Activated CD4-positive, alpha-beta T cell treated with anti-CD3 and anti-CD28 coated beads for 4 hours (primary cell): ENCODE data around the gene ITIH4.

Experiments
- DNase-seq, 2 donors: peaks; one replicate each; pipeline ENCODE4 v3.0.0-alpha.2; 2020

ITIH4 gene

DNA sequence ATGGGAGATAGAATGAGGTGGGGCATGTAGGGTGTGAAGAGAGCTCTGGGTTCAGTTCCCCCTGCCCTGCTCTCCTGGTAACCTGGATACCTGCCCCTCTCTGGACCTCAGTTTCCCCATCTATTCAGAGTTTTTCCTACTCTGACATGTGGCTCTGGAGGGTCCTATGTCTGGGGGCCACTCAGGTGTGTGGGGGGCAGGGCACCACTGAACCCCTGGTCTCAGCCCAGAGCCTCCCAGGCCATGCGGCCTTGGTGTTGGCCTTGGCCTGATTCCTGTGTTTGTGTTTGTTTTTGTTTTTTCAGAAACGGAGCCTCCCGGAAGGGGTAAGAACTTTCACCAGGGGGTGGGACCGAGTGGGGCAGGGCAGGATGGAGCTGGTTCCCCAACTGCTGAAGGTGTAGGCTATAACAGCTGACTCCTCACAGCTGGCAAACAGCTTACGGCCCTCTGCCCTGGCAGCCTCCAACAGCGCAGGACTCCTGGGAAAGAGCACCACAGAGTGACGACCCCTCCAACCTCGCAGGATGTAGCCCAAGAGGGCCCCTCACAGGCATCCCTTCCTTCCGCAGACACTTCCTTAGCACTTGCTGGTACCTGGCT lies 35.1 kb downstream of the ITIH4 start:
- no peak for DNase-seq

DNA sequence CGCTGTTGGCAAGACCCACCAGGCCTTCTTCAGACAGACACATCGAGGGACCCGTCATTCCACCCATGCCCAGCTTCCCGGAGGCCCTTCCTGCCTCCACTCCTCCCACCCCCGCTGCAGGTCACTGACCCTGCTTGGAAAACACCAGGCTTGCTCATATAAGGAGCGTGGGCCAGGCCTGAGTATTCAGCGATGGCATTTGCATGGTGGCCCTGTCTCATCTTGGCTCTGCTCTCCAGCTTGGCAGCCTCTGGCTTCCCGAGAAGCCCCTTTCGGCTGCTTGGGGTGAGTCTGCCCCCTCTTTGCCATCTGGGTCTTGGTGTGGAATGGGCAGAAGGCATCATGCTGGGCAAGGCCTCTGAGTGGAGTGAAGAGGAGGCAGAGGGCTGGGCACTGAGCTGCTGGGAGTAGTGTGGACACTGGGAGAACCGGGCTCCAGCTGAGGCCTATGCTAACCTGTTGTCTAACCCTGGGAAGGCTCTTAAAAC lies 35.8 kb downstream of the ITIH4 start, which contains the start of gene ITIH3:
TSS of gene ITIH3 (plus strand) at position 185 of the 488 bp plus-strand sequence. CDS start at position 193, 8 bp downstream.
- DNase-seq = no peak

DNA sequence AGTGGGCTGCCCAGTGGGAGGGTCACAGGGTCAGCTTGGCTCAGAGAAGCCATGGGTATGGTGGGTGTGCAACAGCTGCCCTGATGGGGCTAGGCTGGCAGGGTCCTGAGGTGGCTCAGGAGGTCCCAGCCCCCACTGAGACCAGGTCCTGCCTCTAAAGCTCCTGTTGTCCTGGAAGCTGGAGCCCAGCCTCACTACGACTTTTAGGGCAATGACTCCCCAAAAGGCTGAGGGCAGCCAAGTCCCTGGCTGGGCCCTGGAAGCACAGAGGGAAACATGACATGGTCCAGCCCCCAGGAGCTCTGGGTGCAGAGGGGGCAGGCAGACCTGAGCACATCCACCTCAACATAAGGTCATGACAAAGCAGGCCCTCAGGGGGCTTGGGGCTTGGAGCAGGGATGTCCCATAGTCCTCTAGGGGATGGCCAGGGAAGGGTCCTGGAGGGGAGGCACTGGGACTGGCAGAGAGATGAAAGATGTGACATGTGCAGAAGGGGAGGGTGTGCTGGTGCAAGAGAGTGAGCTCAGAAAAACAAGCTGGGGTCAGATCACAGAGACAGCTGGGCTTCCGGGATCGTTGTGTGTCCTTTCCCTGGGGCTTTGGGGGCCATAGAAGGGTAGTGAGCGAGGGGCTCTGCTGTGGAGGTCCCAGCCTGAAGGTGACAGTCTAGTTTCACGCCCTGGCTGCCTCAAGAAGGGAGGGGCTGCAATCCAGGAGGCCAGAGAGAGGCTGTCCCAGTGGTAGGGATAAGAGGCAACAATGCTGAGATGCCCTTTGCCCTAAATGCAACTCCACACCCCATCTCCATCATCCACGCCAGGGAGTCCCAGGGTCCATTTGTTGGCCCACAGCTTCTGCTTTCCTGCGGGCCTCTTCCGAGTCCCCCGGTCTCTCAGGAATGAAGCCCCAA lies 36.5 kb downstream of the ITIH4 start:
- no peak for DNase-seq

DNA sequence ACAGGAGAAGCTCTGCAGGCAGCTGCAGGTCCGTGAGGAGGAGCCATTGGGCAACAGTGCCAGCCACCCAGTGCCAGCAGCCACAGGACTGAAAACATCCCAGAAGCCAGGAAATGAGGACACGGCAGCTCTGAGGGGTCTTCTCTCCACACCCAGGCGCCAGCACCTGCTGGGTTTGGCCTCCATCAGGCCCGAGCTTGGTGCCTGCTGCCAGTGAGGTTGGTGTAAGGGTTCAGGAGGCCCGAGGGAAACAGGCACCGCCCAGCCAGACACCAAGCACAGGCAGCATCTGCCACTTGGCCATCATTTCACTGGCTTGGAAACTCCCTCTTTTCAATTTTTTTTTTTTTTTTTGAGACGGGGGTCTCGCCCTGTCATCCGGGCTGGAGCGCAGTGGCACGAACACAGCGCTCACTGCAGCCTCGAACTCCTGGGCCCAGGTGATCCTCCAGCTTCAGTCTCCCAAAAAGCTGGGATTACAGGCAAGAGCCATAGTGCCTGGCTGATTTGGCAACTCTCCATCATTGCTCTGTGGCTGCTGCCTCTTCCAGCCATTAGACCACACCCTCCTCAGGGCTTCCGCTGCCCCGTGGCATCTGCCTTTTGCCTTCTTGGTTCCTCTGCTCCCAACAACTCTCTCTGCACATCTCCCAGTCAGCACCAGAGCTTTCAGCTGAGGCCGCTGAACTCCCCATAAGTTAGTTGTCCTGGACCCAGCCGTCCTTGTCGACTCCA lies 37.3 kb downstream of the ITIH4 start:
- no peak for DNase-seq

DNA sequence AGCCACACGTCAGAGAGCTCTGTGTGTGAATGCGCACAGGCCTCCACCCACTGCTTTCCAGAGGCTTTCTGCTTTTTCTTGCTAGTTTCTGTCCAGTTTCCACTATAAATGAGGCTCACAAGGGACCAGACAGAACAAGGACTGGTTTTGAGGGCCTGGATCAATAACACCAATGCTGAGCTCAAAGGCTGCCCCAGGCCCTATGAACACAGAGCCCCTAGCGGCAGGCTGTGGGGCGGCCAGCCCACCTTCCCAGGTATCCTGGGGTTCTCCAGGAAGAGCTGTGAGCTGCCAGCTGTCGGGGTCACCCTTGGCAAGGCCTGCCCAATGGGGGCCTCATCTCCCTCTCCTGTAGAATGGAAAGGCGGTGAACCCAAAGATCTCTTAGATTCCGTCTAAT lies 38.1 kb downstream of the ITIH4 start:
- no peak for DNase-seq

DNA sequence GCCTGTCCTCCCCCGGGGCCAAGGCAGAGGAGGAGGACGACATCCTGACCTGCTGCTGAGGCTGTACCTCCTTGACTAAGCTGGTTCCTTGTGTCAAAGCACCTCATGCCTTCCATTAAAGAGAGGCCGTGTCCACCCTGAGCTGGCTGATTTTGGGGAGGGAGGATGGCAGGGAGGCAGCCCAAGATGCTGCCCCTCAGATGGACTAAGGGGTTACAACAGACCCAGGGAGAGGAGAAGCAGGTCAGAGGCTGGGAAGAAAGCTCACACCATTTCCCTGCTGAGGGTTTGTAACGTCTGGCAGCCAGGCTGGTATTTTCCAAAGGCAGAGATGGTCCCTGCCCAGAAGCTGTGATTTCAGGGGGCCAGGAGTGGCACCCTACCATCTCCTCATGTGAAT lies 38.5 kb downstream of the ITIH4 start:
- no peak for DNase-seq

DNA sequence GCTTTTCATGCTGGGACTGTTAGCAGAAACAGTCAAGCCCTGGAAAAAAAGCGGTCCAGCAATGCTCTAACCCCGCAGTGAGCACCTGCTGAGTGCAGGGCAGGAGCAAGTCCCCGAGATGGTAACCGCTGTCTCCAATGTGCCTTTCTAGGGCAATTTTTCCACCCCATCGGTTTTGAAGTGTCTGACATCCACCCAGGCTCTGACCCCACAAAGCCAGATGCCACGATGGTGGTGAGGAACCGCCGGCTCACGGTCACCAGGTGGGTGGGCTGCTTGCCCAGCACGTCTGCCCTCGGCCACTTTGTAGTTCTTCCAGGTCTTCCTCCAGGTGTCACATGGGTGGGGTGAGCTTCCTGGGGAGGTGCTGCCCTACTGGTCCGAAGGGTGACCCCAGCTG lies 39.1 kb downstream of the ITIH4 start:
- DNase-seq = no peak

DNA sequence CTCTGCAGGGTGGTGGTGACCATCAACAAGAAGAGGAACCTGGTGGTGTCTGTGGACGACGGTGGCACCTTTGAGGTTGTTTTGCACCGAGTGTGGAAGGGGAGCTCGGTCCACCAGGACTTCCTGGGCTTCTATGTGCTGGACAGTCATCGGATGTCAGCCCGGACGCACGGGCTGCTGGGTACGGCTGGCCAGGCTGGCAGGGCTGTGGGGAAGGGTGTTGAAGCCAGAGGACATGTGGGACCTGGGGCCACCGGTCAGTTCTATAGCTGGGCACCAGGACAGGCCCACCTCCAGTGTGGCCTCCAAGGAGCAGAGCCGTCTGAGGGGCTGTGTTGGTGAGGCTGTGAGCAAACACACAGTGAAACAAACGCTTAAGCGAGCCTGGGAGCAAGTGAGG lies 39.7 kb downstream of the ITIH4 start:
- no peak for DNase-seq

DNA sequence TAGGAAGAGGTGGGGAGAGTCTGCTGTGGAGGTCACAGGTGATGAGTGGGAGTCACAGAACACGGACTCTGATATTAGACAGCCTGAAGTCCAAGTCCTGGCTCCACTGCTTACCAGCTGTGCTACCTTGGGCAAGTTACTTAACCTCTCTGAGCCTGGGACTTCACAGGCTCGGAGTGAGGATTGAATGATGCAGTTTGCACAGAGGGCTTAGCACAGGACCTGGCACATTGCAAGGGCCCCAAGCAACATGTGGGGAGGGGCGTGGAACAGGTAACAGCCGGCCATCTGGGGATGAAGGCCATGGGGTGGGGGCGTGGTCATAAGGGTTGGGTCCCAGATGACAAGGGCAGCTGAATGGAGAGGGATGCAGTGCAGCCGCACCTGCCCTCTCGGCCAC lies 40.1 kb downstream of the ITIH4 start:
- DNase-seq = no peak

DNA sequence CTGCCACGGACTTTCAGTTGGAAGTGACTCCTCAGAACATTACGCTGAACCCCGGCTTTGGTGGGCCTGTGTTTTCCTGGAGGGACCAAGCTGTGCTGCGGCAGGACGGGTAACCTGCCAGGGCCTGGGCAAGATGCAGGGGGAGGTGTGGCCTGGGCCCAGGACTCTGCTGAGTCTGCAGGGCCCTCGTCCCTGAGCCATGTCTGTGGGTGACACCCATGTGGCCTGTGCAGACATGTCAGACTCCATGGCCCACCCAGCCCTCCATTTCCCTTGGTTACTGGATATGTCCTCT lies 40.8 kb downstream of the ITIH4 start:
- DNase-seq = no peak

DNA sequence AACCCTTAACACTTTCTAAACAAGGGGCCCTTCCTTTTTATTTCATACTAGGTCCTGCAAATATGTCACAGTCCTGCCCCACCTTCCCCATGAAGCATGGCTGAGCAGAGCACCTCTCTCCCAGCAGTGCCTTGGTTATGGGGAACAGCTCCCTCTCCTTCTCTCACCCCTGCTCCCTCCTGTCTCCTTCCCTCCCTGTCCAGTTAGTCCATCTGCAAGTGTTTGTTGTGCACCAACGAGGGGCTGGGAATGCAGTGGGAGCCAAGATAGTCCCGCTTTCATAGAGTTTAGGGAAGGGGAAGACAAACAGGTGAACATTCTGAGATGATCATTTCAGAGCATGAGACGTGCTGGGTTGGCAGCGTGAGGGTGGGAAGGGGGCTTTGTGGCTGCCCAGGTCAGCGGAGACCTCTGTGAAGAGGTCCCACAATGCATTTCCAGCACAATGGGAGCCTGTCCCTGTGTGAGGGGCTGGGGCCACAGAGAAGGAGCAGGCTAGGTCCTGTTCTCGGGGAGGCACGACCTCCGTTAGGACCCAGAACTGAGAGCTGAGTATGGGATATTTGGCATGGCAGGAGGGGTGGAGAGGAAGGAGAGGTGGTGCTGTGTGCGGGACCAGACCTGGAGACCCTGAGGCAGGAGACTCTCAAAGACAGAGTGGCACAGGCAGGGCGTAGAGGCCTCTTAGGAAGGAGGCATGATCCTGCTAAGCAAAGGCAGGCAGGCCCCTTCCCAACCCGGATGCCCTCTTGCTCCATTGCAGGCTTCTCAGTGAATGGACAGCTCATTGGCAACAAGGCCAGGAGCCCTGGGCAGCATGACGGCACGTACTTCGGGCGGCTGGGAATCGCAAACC lies 41.4 kb downstream of the ITIH4 start:
- no peak for DNase-seq

DNA sequence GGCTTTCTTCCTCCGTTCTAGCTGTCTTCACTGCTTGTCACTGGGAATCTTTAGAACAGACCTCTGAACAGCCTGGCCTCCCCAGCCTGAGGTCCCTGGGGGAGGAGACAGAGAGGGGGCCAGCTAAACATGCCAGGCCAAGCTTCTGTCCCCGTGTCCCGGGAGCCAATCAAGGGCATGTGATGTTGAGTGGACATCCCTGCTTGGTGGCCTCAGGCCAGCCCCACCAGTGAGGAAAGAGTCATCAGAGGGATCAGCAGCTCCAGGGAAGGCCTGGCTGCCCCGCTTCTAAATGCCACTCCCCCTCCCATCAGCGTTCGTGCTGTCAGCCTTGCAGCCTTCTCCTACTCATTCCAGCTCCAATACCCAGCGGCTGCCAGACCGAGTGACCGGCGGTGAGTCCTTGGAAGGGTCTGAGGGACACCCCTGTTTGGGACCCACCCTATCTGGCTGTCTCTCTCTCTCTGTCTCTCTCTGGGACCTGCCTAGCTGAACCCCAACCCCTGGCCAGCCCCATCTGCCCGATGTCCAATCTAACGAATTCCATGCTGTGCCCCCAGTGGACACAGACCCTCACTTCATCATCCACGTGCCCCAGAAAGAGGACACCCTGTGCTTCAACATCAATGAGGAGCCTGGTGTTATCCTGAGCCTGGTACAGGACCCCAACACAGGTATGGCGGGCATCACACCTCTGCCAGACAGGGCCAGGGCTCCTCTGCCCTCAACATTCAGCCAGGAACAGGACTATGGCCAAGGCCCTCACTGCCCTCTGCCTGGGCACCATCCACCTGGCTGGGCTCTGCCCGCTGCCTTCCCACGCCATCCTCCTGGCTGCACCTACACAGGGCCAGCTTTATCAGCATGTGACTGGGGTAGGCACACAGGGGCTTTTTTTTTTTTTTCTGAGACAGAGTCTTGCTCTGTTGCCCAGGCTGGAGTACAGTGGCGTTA lies 42.5 kb downstream of the ITIH4 start:
- DNase-seq = no peak

DNA sequence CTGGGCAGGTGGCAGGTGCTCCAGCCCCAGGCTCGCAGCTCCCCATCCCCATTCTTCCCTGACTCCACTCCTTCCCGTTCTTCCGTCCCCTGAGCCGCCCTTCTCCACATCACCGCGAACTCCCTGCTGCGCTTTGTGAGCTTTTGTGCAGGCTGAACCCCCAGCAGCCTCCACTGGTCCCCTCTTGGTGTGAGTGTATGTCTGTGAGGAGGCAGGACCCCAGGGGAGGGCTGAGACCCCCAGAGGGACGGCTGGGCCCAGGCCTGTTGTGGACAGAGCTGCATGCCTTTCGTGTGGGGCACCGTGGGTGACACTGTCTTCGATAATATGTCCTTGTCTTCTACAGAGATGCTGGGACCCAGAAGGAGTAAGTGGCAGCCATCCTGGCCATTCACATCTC lies 43.2 kb downstream of the ITIH4 start:
- DNase-seq = no peak

DNA sequence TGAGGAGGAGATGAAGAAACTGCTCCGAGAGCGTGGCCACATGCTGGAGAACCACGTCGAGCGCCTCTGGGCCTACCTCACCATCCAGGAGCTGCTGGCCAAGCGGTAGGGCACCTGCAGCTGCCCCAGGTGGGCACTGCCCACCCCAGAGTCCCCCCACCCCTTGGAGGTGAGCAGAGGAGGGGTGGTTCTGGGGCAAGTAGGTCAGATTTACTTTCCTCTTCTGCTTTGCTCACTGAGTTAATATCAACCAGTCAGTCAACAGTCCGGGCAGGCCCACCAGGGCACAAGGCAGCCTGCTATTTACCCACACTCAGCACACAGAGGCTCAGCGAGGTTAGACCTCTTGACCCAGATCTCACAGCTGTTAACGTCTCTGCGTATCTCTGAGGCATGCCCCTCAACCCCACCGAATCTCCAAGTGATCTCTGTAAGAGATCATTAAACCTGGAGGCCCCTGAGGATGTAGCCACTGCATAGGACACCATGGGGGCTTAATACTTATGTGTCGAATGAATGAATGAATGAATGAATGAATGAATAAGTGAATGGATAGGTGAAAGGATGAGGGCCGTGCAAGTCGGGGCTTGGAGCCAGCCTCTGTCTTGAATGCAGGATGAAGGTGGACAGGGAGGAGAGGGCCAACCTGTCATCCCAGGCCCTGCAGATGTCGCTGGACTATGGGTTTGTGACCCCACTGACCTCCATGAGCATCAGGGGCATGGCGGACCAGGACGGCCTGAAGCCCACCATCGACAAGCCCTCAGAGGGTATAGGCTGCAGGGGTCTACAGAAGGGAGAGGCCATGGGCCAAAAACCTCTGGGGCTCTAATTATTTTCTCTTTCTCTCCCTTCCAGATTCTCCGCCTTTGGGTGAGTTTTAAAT lies 43.9 kb downstream of the ITIH4 start:
- no peak for DNase-seq

DNA sequence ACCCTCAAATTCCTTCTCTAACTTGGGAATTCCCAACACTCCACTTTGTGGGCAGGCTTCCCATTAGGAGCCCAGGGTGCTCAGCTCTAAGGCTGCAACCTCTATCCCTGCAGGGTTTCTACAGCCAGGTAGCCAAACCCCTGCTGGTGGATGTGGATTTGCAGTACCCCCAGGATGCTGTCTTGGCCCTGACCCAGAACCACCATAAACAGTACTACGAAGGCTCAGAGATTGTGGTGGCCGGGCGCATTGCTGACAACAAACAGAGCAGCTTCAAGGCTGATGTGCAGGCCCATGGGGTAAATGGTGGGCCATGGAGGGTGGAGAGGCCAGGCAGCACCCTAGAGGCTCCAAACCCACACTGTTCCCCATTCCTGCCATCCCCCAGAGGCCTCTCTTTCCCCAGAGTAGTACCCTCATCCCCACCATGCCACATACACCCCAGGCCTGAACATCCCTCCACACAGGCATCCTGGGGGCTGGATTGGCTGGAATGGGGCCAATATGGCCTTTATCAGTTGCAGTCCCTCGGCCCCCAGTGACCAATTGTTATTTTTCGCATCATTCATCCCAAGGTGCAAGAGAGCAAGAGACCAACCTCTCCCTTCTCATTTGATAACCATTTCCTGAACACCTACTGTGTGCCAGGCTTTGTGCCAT lies 45.4 kb downstream of the ITIH4 start:
- no peak for DNase-seq

DNA sequence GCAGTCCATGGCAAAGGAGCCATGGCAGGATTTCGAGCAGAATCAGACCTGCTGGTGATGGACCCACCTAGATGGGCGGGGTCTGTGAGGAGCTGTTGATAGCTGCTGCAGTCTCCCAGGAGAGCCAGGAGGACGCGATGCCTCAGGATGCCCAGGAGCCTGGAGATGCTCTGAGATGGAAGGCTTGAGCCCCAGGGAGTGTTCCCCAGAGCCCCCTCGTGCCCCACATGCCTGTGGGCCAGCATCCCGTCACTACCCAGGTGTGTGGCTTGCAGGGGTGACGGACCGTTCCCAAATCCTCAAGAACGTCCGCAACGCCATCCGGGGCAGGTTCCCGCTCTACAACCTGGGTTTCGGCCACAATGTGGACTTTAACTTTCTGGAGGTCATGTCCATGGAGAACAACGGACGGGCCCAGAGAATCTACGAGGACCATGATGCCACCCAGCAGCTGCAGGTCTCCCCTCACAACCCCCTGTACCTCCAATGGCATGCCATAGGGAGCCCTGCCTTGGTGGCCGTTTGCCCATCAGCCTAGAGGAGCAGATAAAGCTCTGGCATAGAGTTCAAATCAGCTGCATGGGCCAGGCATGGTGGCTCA lies 46.4 kb downstream of the ITIH4 start:
- no peak for DNase-seq

DNA sequence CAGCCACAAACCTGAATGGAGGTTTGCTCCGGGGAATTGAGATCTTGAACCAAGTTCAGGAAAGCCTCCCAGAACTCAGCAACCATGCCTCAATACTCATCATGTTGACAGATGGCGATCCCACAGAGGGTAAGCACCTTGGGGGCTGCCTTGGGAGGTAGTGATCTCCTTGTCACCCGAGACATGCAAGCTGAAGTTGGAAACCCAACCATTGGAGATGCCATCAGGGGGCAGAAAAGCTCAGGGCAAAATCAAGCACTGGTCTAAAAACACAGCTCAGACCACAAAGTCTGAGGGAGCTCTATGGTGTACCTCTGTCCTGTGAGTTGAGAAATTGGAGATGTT lies 47.3 kb downstream of the ITIH4 start:
- no peak for DNase-seq

DNA sequence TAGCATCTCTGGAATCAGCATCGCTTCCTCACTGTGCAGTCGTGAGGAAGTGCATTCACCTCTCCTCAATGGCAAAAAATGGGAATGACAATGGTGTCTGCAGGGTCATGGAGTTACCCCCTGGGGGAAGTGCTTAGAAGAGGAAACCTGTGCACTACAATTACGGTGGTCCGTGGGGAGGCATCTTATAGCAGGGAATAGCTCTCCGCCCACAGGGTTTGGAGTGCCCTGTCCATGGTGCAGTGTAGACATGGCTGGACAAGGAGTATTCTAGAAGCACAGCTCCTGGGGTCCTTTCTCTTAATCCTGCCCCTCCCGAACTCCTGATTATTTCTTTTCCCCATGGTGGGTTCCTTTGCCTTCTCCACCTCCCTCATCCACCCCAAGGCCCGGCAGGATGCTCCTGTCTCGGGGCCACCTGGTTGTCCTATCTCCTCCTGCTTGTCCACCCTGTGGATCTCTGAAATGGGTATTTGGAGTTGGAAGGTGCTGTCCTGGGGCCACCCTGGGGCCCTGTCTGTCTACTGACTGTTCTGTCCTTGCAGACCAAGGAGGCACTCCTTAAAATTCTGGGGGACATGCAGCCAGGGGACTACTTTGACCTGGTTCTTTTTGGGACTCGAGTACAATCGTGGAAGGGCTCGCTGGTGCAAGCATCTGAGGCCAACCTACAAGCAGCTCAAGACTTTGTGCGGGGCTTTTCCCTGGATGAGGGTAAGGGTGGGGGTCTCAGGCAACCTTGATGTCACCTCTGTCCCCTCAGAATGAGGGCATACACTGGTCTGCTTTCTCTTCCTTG lies 47.9 kb downstream of the ITIH4 start:
- no peak for DNase-seq

DNA sequence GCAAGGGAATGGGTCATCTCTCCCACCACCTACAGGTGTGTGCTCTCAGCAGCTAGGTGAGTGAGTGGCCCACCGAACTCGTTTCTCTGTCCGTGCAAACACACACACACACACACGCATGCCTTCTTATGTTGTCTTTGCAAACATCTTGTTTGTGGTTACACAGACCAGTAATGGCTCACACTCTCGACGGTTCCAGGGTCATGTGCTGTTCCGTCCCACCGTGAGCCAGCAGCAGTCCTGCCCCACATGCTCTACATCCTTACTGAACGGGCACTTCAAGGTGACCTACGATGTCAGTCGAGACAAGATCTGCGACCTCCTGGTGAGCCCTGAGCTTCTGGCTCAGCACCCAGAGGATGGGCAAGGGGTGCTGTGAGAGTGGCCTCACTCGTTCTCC lies 48.7 kb downstream of the ITIH4 start:
- no peak for DNase-seq
